GM18868 (cell line): ENCODE data around the gene AGFG2.
"Not testable (repeated sequence)": the region's sequence is repeated elsewhere in the genome, so short reads cannot be mapped to it uniquely, and the experiment has no call there.

Experiments used
- ATAC-seq: cut with Tn5 transposase; IDR thresholded peaks from one replicate; pipeline ENCODE4 v1.9.1; 2021; ENCODE audit warnings: mild to moderate bottlenecking, moderate library complexity; ENCODE audit not compliant: unreplicated experiment

Gene AGFG2

GRCh38 chr7:100546926-100547800 lies 8.2 kb downstream of the AGFG2 start:
- ATAC-seq = no peak

- no peak for ATAC-seq
Measured at GRCh38 chr7:100547872-100548271, 8.9 kb downstream of the AGFG2 start.

- ATAC-seq = not testable (repeated sequence)
Measured at GRCh38 chr7:100548446-100548845, 9.4 kb downstream of the AGFG2 start.

GRCh38 chr7:100552532-100552931 lies 13.5 kb downstream of the AGFG2 start:
- no peak for ATAC-seq

GRCh38 chr7:100553032-100553431 lies 14.0 kb downstream of the AGFG2 start:
- no peak for ATAC-seq

- no peak for ATAC-seq
Measured at GRCh38 chr7:100555701-100556100, 16.7 kb downstream of the AGFG2 start.

- no peak for ATAC-seq
Measured at GRCh38 chr7:100556541-100556940, 17.5 kb downstream of the AGFG2 start.

GRCh38 chr7:100559127-100559526 lies 20.1 kb downstream of the AGFG2 start:
- ATAC-seq = no peak

GRCh38 chr7:100561491-100562194 lies 22.6 kb downstream of the AGFG2 start:
- ATAC-seq = no peak

GRCh38 chr7:100562195-100563099 lies 23.4 kb downstream of the AGFG2 start:
- ATAC-seq = no peak

- ATAC-seq = no peak
Measured at GRCh38 chr7:100563100-100563564, 24.1 kb downstream of the AGFG2 start.

- ATAC-seq = no peak
Measured at GRCh38 chr7:100563809-100564400, 24.9 kb downstream of the AGFG2 start.

GRCh38 chr7:100564405-100564804 lies 25.4 kb downstream of the AGFG2 start:
- ATAC-seq = not testable (repeated sequence)

- no peak for ATAC-seq
Measured at GRCh38 chr7:100565133-100565571, 26.1 kb downstream of the AGFG2 start.

GRCh38 chr7:100566018-100566531 lies 27.1 kb downstream of the AGFG2 start:
- ATAC-seq = no peak

GRCh38 chr7:100567031-100567730 lies 28.2 kb downstream of the AGFG2 start:
- ATAC-seq = no peak

- no peak for ATAC-seq
Measured at GRCh38 chr7:100567751-100568175, 28.8 kb downstream of the AGFG2 start.

GRCh38 chr7:100568176-100568895 lies 29.3 kb downstream of the AGFG2 start:
- no peak for ATAC-seq
